ENCODE data around the gene PCDHA6. TPM values are rescaled to one million over a fixed set of nuclear protein-coding genes. Genes with fewer than 3 reads are reported as not detected.
"Not testable (repeated sequence)": the region's sequence is repeated elsewhere in the genome, so short reads cannot be mapped to it uniquely, and the experiment has no call there.

The PCDHA6 gene
- total and polyA plus RNA-seq, 2 experiments from 2014 or later = 0.27 to 3.2 TPM

DNA sequence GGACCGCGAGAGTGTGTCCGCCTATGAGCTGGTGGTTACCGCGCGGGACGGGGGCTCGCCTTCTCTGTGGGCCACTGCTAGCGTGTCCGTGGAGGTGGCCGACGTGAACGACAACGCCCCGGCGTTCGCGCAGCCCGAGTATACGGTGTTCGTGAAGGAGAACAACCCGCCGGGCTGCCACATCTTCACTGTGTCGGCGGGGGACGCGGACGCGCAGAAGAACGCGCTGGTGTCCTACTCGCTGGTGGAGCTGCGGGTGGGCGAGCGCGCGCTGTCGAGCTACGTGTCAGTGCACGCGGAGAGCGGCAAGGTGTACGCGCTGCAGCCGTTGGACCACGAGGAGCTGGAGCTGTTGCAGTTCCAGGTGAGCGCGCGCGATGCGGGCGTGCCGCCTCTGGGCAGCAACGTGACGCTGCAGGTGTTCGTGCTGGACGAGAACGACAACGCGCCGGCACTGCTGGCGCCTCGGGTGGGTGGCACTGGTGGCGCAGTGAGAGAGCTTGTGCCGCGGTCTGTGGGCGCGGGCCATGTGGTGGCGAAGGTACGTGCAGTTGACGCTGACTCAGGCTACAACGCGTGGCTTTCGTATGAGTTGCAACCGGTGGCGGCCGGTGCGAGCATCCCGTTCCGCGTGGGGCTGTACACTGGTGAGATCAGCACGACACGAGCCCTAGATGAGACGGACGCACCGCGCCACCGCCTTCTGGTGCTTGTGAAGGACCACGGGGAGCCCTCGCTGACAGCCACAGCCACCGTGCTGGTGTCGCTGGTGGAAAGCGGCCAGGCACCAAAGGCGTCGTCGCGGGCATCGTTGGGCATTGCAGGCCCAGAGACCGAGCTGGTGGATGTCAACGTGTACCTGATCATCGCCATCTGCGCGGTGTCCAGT, 8.1 kb downstream of the PCDHA6 start:
- H3K27ac ChIP-seq = no peak overlapping the region
- no peaks in the 10 kb centered on the region for H3K4me1 ChIP-seq (ENCODE audit: insufficient read depth)
- peaks cover 42% of the 10 kb centered on the region for H3K9me3 ChIP-seq (ENCODE audit: low read depth)
- over 99% methylated on average over 97 of the region's 103 CpGs for WGBS (ENCODE audit: low lambda C conversion rate, missing lambda C conversion rate)
- no peaks in the 10 kb centered on the region for H3K79me2 ChIP-seq
- DNase-seq (ENCODE audit: low spot score) = no peak
- no peak overlapping the region for H3K4me3 ChIP-seq
- no peaks in the 10 kb centered on the region for H4K20me1 ChIP-seq (ENCODE audit: insufficient read depth, poor library complexity, severe bottlenecking)
- no peaks in the 10 kb centered on the region for H3K9me2 ChIP-seq (replicated peaks; ENCODE audit: insufficient read depth)
- no peak for TF ChIP-seq CTCF (IDR thresholded peaks at IDR 0.05; ENCODE audit: poor library complexity)
- no peak overlapping the region for H3K4me2 ChIP-seq
- no peaks in the 10 kb centered on the region for H3K27me3 ChIP-seq
- no peak overlapping the region for H2AFZ ChIP-seq
- peaks cover 5% of the 10 kb centered on the region for H3K36me3 ChIP-seq (replicated peaks; ENCODE audit: insufficient read depth, low read depth)

- Histone ChIP-seq H3K9me3 (ENCODE audit: low read depth) (peaks cover 32% of the 10 kb centered on the region), H3K4me2 (no peak within 1 kb of the TSS), H3K9me2 (replicated peaks; ENCODE audit: insufficient read depth) (no peaks in the 10 kb centered on the region), H3K4me3 (no peak within 1 kb of the TSS), H3K27ac (no peak within 1 kb of the TSS), H2AFZ (no peak within 1 kb of the TSS), H3K27me3 (no peaks in the 10 kb centered on the region), H4K20me1 (ENCODE audit: insufficient read depth, poor library complexity, severe bottlenecking) (no peaks in the 10 kb centered on the region), H3K79me2 (no peaks in the 10 kb centered on the region), H3K4me1 (ENCODE audit: insufficient read depth) (no peaks in the 10 kb centered on the region), H3K36me3 (replicated peaks; ENCODE audit: insufficient read depth, low read depth) (no peaks in the 10 kb centered on the region)
- DNase-seq (ENCODE audit: low spot score) = no peak
- TF ChIP-seq EZH2phosphoT487 (IDR thresholded peaks at IDR 0.05; ENCODE audit: low read depth, severe bottlenecking, unreplicated experiment) = no peak
- no peak for TF ChIP-seq EZH2 (IDR thresholded peaks at IDR 0.05; ENCODE audit: borderline replicate concordance)
- no peak for TF ChIP-seq CTCF (IDR thresholded peaks at IDR 0.05; ENCODE audit: poor library complexity)
- WGBS (ENCODE audit: low lambda C conversion rate, missing lambda C conversion rate) = 84% methylated on average over 47 of the region's 47 CpGs
Measured at GRCh38 chr5:140840978-140841962, 13.5 kb downstream of the PCDHA6 start, which contains the start of gene PCDHA8. PCDHA8 (plus strand) TSS chr5:140841187; CDS start chr5:140841322, 135 bp downstream.

DNA sequence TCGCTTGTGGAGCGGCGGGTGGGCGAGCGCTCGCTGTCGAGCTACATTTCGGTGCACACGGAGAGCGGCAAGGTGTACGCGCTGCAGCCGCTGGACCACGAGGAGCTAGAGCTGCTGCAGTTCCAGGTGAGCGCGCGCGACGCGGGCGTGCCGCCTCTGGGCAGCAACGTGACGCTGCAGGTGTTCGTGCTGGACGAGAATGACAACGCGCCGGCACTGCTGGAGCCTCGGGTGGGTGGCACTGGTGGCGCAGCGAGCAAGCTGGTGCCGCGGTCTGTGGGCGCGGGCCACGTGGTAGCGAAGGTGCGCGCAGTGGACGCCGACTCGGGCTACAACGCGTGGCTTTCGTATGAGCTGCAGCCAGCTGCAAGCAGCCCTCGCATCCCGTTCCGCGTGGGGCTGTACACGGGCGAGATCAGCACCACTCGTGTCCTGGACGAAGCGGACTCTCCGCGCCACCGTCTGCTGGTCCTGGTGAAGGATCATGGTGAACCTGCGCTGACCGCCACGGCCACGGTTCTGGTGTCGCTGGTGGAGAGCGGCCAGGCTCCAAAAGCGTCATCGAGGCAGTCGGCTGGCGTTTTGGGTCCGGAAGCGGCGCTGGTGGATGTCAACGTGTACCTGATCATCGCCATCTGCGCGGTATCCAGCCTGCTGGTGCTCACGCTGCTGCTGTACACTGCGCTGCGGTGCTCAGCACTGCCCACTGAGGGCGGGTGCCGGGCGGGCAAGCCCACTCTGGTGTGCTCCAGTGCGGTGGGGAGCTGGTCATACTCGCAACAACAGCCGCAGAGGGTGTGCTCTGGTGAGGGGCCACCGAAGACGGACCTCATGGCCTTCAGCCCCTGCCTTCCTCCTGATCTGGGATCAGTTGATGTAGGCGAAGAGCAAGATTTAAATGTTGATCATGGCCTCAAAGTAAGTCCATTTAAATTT, 15.3 kb downstream of the PCDHA6 start:
- Histone ChIP-seq H3K9me3 (ENCODE audit: low read depth) (peaks cover 26% of the 10 kb centered on the region), H3K36me3 (replicated peaks; ENCODE audit: insufficient read depth, low read depth) (no peaks in the 10 kb centered on the region), H2AFZ (no peak overlapping the region), H4K20me1 (ENCODE audit: insufficient read depth, poor library complexity, severe bottlenecking) (no peaks in the 10 kb centered on the region), H3K4me1 (ENCODE audit: insufficient read depth) (no peaks in the 10 kb centered on the region), H3K4me2 (no peak overlapping the region), H3K4me3 (no peak overlapping the region), H3K27me3 (no peaks in the 10 kb centered on the region), H3K9me2 (replicated peaks; ENCODE audit: insufficient read depth) (no peaks in the 10 kb centered on the region), H3K27ac (no peak overlapping the region), H3K79me2 (no peaks in the 10 kb centered on the region)
- DNase-seq (ENCODE audit: low spot score) = no peak
- TF ChIP-seq EZH2 (IDR thresholded peaks at IDR 0.05; ENCODE audit: borderline replicate concordance) = no peak
- TF ChIP-seq CTCF (IDR thresholded peaks at IDR 0.05; ENCODE audit: poor library complexity) = no peak
- TF ChIP-seq EZH2phosphoT487 (IDR thresholded peaks at IDR 0.05; ENCODE audit: low read depth, severe bottlenecking, unreplicated experiment) = no peak
- WGBS (ENCODE audit: low lambda C conversion rate, missing lambda C conversion rate) = 99% methylated on average over 71 of the region's 87 CpGs

DNA sequence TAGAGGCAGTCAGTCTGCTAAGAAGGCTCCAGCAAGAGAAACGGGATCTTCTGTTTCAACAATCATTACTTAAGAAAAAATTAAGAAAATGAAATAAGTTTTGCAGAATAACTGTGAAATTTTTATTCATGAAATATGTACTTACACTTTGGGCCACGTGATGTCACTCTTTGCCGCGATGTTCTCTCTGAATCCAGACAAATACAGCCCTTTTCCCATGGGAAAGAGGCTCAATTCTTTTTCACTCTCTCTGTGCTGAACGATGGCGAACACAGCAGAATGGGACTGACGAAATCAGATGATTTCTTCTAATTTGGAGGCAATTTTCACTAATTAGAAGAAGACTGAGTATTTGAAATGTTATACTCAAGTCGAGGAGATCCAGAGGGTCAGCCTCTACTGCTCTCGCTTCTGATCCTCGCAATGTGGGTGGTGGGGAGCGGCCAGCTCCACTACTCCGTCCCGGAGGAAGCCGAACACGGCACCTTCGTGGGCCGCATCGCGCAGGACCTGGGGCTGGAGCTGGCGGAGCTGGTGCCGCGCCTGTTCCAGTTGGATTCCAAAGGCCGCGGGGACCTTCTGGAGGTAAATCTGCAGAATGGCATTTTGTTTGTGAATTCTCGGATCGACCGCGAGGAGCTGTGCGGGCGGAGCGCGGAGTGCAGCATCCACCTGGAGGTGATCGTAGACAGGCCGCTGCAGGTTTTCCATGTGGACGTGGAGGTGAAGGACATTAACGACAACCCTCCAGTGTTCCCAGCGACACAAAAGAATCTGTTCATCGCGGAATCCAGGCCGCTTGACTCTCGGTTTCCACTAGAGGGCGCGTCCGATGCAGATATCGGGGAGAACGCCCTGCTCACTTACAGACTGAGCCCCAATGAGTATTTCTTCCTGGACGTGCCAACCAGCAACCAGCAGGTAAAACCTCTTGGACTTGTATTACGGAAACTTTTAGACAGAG, 20.7 kb downstream of the PCDHA6 start, which contains the start of gene PCDHA9:
Gene PCDHA9 (plus strand): TSS at position 244 of the 964 bp plus-strand sequence. CDS start 114 bp downstream, at position 358.
- H3K79me2 ChIP-seq; H3K4me1 ChIP-seq (ENCODE audit: insufficient read depth); H3K36me3 ChIP-seq (replicated peaks; ENCODE audit: insufficient read depth, low read depth); H4K20me1 ChIP-seq (ENCODE audit: insufficient read depth, poor library complexity, severe bottlenecking); H2AFZ ChIP-seq; DNase-seq (ENCODE audit: low spot score); H3K27me3 ChIP-seq; H3K9me2 ChIP-seq (replicated peaks; ENCODE audit: insufficient read depth); H3K27ac ChIP-seq: not testable (repeated sequence)
- 81% methylated on average over 39 of the region's 48 CpGs for WGBS (ENCODE audit: low lambda C conversion rate, missing lambda C conversion rate)
- Histone ChIP-seq H3K9me3 (ENCODE audit: low read depth) (peaks cover 10% of the 10 kb centered on the region), H3K4me2 (peak within 1 kb of the TSS; percentile 35), H3K4me3 (peak within 1 kb of the TSS; percentile 1)

Measured in hepatocyte (in vitro differentiated cells).